ENCODE data around the gene NPHP4.

DNA sequence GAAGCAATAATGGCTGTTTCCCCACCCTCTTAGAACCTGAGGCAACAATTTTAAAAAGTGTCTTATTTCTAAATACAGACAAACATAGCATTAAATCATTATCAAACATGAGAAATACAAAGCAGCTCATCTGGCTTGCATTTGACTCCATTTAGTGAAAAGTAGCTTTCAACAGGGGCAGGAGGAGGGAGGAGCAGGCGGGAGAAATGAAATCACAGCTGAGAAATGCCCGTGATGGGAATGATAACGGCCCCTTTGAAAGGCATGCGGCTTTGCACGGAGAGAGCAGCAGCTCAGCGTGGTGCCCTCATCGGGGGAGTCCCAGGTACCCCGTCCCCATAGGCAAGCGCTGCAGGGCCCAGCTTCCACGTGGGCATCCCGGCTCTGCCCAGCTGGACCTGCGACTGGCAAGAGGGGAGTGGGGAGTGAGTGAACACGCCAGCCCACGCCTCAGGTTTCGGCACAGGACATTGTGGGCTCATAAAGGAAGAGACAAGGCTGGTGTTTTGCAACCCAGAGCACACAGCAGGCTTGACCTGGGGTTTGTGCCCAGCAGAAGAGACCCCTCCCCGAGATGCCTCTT lies 134.6 kb downstream of the NPHP4 start:
- no peak for TF ChIP-seq POLR2A (IDR thresholded peaks at IDR 0.05)
- TF ChIP-seq, protein P1, sequence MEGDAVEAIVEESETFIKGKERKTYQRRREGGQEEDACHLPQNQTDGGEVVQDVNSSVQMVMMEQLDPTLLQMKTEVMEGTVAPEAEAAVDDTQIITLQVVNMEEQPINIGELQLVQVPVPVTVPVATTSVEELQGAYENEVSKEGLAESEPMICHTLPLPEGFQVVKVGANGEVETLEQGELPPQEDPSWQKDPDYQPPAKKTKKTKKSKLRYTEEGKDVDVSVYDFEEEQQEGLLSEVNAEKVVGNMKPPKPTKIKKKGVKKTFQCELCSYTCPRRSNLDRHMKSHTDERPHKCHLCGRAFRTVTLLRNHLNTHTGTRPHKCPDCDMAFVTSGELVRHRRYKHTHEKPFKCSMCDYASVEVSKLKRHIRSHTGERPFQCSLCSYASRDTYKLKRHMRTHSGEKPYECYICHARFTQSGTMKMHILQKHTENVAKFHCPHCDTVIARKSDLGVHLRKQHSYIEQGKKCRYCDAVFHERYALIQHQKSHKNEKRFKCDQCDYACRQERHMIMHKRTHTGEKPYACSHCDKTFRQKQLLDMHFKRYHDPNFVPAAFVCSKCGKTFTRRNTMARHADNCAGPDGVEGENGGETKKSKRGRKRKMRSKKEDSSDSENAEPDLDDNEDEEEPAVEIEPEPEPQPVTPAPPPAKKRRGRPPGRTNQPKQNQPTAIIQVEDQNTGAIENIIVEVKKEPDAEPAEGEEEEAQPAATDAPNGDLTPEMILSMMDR (IDR thresholded peaks at IDR 0.05) = no peak

Measured in right lobe of liver (tissue), 4 donors.